ENCODE data around the gene MED27. TPM values are rescaled to one million over a fixed set of nuclear protein-coding genes. Genes with fewer than 3 reads are reported as not detected.

MED27 gene
- total and polyA plus RNA-seq, 2 of the 13 experiments (the other 11 are each of a cell fraction or from before 2014, with no cell fraction given) = 16.9 to 19.0 TPM

DNA sequence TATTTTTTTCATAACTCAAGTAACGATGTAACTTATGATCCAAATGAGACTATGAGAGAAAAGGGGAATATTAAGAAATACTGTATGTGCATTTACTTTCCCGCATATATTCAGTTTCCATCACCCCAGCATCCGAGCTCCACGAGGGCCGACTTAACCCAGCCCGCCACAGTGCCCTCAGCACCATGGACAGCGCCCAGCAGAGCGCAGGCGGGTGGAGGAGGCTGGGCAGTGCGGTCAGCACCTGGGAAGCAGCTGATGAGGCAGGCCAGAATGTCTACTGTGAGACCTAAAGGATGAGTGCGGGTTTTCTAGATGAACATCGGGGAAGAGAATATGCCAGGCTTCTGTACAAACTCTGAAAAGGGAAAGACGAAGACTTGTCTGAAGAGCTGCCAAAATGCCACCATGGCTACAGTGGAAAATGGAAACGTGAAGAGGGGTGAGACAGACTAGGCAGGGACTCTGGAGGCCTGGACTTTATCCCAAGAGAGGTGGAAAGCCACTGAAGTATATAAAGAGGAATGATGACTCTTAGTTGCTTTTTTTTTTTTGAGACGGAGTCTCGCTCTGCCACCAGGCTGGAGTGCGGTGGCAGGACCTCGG lies 34.5 kb upstream of the MED27 start (continued):
- TF ChIP-seq TBX3 (IDR thresholded peaks at IDR 0.05; ENCODE audit: borderline replicate concordance) (no peak), ZNF883 (CRISPR knock-in tag; IDR thresholded peaks at IDR 0.05; ENCODE audit: not compliant biosample characterization) (peak; percentile 93), MBNL3 (CRISPR knock-in tag; conservative IDR thresholded peaks at IDR 0.05) (no peak), MIXL1 (CRISPR knock-in tag; IDR thresholded peaks at IDR 0.05) (peak; percentile 98), POLR2A (IDR thresholded peaks at IDR 0.05; ENCODE audit: insufficient read depth in 1 of 2, low read depth in 2 of 2, low read length in 2 of 2) (no peak), MBD4 (IDR thresholded peaks at IDR 0.05; ENCODE audit: borderline replicate concordance, low read length) (no peak), ZNF549 (CRISPR knock-in tag; IDR thresholded peaks at IDR 0.05) (0 out of 2 replicates have a peak, but pooled peaks have one; percentile 36), ESRRA (CRISPR knock-in tag; IDR thresholded peaks at IDR 0.05; ENCODE audit: low read depth) (no peak), AKAP8 (CRISPR knock-in tag; IDR thresholded peaks at IDR 0.05) (no peak), ZNF337 (CRISPR knock-in tag; IDR thresholded peaks at IDR 0.05; ENCODE audit: borderline replicate concordance, low read depth) (peak; percentile 52; the same call in 1 of the 2 replicates), ZNF562 (CRISPR knock-in tag; IDR thresholded peaks at IDR 0.05; ENCODE audit: borderline replicate concordance) (no peak), HNRNPUL1 (IDR thresholded peaks at IDR 0.05; ENCODE audit: low read depth, low read length) (no peak), ZNF33A (CRISPR knock-in tag; IDR thresholded peaks at IDR 0.05; ENCODE audit: borderline replicate concordance) (peak; percentile 79), ZNF629 (CRISPR knock-in tag; conservative IDR thresholded peaks at IDR 0.05) (no peak; the same call in 1 of the 2 replicates), IRX3 (CRISPR knock-in tag; IDR thresholded peaks at IDR 0.05; ENCODE audit: borderline replicate concordance, low read depth) (peak; percentile 91; the same call in 1 of the 2 replicates), XRCC5 (optimal IDR thresholded peaks at IDR 0.05; ENCODE audit: low read length) (peak; percentile 81), ZNF460 (CRISPR knock-in tag; IDR thresholded peaks at IDR 0.05; ENCODE audit: borderline replicate concordance) (no peak), ZNF747 (CRISPR knock-in tag; IDR thresholded peaks at IDR 0.05; ENCODE audit: borderline replicate concordance) (peak; percentile 92)
- TF ChIP-seq, protein P1, sequence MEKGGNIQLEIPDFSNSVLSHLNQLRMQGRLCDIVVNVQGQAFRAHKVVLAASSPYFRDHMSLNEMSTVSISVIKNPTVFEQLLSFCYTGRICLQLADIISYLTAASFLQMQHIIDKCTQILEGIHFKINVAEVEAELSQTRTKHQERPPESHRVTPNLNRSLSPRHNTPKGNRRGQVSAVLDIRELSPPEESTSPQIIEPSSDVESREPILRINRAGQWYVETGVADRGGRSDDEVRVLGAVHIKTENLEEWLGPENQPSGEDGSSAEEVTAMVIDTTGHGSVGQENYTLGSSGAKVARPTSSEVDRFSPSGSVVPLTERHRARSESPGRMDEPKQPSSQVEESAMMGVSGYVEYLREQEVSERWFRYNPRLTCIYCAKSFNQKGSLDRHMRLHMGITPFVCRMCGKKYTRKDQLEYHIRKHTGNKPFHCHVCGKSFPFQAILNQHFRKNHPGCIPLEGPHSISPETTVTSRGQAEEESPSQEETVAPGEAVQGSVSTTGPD (CRISPR knock-in tag; IDR thresholded peaks at IDR 0.05) = no peak
- TF ChIP-seq, protein P2, sequence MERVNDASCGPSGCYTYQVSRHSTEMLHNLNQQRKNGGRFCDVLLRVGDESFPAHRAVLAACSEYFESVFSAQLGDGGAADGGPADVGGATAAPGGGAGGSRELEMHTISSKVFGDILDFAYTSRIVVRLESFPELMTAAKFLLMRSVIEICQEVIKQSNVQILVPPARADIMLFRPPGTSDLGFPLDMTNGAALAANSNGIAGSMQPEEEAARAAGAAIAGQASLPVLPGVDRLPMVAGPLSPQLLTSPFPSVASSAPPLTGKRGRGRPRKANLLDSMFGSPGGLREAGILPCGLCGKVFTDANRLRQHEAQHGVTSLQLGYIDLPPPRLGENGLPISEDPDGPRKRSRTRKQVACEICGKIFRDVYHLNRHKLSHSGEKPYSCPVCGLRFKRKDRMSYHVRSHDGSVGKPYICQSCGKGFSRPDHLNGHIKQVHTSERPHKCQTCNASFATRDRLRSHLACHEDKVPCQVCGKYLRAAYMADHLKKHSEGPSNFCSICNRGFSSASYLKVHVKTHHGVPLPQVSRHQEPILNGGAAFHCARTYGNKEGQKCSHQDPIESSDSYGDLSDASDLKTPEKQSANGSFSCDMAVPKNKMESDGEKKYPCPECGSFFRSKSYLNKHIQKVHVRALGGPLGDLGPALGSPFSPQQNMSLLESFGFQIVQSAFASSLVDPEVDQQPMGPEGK (CRISPR knock-in tag; IDR thresholded peaks at IDR 0.05) = peak; percentile 81
- TF ChIP-seq, protein P3, sequence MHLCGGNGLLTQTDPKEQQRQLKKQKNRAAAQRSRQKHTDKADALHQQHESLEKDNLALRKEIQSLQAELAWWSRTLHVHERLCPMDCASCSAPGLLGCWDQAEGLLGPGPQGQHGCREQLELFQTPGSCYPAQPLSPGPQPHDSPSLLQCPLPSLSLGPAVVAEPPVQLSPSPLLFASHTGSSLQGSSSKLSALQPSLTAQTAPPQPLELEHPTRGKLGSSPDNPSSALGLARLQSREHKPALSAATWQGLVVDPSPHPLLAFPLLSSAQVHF (CRISPR knock-in tag; IDR thresholded peaks at IDR 0.05) = peak; percentile 96
- TF ChIP-seq, protein P4, sequence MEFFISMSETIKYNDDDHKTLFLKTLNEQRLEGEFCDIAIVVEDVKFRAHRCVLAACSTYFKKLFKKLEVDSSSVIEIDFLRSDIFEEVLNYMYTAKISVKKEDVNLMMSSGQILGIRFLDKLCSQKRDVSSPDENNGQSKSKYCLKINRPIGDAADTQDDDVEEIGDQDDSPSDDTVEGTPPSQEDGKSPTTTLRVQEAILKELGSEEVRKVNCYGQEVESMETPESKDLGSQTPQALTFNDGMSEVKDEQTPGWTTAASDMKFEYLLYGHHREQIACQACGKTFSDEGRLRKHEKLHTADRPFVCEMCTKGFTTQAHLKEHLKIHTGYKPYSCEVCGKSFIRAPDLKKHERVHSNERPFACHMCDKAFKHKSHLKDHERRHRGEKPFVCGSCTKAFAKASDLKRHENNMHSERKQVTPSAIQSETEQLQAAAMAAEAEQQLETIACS (CRISPR knock-in tag; IDR thresholded peaks at IDR 0.05) = no peak
- TF ChIP-seq, protein P5, sequence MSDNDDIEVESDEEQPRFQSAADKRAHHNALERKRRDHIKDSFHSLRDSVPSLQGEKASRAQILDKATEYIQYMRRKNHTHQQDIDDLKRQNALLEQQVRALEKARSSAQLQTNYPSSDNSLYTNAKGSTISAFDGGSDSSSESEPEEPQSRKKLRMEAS (IDR thresholded peaks at IDR 0.05) = peak; percentile 52
- TF ChIP-seq, protein P6, sequence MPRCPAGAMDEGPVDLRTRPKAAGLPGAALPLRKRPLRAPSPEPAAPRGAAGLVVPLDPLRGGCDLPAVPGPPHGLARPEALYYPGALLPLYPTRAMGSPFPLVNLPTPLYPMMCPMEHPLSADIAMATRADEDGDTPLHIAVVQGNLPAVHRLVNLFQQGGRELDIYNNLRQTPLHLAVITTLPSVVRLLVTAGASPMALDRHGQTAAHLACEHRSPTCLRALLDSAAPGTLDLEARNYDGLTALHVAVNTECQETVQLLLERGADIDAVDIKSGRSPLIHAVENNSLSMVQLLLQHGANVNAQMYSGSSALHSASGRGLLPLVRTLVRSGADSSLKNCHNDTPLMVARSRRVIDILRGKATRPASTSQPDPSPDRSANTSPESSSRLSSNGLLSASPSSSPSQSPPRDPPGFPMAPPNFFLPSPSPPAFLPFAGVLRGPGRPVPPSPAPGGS (CRISPR knock-in tag; IDR thresholded peaks at IDR 0.05) = peak; percentile 93
